HL-60 (cell line): ENCODE results near the gene A4GALT.

Experiments
- DNase-seq, 2 experiments: peaks; one replicate each; pipeline ENCODE4 v3.0.0-alpha.2; 2010 to 2020; ENCODE audit warnings: low read depth in 1 of 2, low spot score in 1 of 2
- H3K27ac ChIP-seq: fragments of 250-450 bp; sonication (Bioruptor Pico); replicated peaks from 2 replicates; pipeline ENCODE4 v1.5.1; 2020; ENCODE audit warnings: mild to moderate bottlenecking, moderate library complexity
- H3K27me3 ChIP-seq: fragments of 250-450 bp; sonication (Bioruptor Pico); 2 replicates; pipeline ENCODE4 v1.5.1; 2021; ENCODE audit warnings: mild to moderate bottlenecking, moderate library complexity; ENCODE audit not compliant: insufficient read depth, poor library complexity, severe bottlenecking
- H3K4me3 ChIP-seq: replicated peaks from 2 replicates; pipeline ENCODE4 v1.5.1; 2011; ENCODE audit warnings: mild to moderate bottlenecking, control low read depth, low read length; ENCODE audit not compliant: insufficient read depth
- CTCF ChIP-seq: IDR thresholded peaks from one replicate; pipeline ENCODE4 v1.5.1; 2011; ENCODE audit warnings: low read length, control low read depth, inconsistent platforms; ENCODE audit not compliant: insufficient read depth
- GABPA ChIP-seq: IDR thresholded peaks from 2 replicates; pipeline ENCODE4 v1.6.1; 2012; ENCODE audit warnings: low read depth
- POLR2AphosphoS5 ChIP-seq: IDR thresholded peaks from 2 replicates; pipeline ENCODE4 v1.6.1; 2012; ENCODE audit warnings: low read depth
- SPI1 ChIP-seq: IDR thresholded peaks from 2 replicates; pipeline ENCODE4 v1.6.1; 2012; ENCODE audit warnings: low read depth, mild to moderate bottlenecking, borderline replicate concordance
- TF ChIP-seq, protein P1 (sequence below): IDR thresholded peaks from 2 replicates; pipeline ENCODE4 v1.6.1; 2012; ENCODE audit warnings: low read depth; ENCODE audit not compliant: insufficient replicate concordance

Gene A4GALT

DNA sequence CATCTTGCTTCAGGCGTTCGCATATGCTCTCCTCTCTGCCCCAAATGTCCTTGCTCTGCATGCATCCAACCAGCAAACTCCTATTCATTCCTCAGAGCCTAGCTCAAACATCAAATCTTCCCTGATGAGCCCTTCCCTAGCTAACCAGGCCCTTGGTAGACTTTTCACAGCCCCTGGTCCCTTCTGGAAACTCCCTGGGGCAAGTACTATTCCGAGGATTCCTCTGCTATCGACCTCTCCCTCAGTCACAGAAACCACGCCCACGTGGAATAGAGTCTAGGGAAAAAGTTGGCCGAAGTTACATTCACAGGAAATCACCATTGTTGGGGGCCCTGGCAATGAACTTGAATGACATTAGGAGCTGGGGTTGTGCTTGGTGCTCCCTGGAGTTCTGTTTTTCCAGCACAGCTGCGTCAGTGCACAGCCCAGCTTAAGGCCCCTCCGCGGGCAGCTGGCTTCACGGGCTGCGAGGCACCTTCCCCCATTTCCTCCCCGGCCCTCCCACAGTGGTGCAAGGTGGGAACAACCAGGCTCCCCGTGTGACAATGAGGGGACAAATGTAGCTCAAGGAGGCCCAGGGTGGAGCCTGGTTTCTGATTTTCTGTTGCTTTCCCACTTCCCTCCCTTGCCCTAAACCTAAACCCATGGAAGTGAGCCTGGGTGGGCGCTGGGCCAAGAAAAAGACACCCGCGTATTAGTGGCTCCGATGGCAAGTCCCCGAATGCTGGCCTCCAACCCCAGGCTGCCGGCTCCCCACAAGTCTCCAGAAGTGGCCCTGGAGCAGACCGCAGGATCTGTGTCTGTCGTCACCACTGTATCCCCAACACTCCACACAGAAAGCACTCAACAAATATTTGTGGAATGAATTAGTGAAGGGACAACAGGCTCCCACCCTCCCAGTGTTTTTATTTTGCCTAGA is 76.0 kb downstream of the A4GALT start:
- no peak overlapping the region for H3K27ac ChIP-seq
- no peak overlapping the region for H3K4me3 ChIP-seq
- no peak; the same call in 1 of the 2 replicates for TF ChIP-seq POLR2AphosphoS5
- TF ChIP-seq, protein P1, sequence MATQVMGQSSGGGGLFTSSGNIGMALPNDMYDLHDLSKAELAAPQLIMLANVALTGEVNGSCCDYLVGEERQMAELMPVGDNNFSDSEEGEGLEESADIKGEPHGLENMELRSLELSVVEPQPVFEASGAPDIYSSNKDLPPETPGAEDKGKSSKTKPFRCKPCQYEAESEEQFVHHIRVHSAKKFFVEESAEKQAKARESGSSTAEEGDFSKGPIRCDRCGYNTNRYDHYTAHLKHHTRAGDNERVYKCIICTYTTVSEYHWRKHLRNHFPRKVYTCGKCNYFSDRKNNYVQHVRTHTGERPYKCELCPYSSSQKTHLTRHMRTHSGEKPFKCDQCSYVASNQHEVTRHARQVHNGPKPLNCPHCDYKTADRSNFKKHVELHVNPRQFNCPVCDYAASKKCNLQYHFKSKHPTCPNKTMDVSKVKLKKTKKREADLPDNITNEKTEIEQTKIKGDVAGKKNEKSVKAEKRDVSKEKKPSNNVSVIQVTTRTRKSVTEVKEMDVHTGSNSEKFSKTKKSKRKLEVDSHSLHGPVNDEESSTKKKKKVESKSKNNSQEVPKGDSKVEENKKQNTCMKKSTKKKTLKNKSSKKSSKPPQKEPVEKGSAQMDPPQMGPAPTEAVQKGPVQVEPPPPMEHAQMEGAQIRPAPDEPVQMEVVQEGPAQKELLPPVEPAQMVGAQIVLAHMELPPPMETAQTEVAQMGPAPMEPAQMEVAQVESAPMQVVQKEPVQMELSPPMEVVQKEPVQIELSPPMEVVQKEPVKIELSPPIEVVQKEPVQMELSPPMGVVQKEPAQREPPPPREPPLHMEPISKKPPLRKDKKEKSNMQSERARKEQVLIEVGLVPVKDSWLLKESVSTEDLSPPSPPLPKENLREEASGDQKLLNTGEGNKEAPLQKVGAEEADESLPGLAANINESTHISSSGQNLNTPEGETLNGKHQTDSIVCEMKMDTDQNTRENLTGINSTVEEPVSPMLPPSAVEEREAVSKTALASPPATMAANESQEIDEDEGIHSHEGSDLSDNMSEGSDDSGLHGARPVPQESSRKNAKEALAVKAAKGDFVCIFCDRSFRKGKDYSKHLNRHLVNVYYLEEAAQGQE = no peak
- TF ChIP-seq SPI1 = no peak
- no peak for TF ChIP-seq CTCF
- TF ChIP-seq GABPA = no peak

DNA sequence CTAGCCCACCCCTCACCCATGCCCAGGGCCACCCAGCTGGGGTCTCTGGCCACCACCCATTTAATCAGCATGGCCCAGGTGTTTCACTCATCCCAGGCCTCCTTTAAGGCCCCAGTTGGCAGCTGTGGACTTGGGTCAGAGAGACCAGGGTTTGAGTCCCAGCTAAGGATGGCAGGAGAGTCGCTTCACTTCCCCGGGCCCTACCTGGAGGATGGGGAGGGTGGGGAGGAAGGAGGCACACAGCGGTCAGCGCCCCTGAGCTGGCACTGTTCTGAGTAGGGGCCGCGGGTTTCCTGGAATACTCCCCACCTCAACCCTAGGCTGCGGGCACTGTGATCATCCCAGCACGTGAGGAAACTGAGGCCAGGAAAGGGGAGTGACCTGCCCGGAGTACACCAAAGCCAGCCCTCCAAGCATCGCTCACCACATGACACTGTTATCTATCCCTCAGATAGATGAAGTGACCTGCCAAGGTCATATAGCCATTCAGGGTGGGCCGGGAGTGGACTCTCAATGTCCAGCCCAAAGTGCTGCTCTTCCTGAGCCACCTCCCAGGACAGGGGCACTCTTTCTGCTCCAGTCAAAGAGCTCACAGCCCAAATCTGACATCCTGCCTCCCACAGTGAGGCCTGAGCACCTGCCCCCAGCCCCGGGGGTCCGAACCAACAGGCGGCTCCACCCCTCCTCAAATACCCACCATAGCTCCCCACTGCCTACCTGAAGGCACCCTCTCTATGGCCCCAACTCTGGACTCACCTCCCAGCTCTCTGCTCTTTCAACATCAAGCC is 76.8 kb downstream of the A4GALT start:
- Histone ChIP-seq H3K4me3 (no peak overlapping the region), H3K27ac (peak overlapping the region; percentile 74), H3K27me3 (no peaks in the 10 kb centered on the region)
- DNase-seq = no peak
- TF ChIP-seq, protein P1 = no peak
- no peak for TF ChIP-seq POLR2AphosphoS5
- TF ChIP-seq CTCF = no peak
- no peak for TF ChIP-seq GABPA
- no peak for TF ChIP-seq SPI1

More for the DNA sequence above, 76.0 kb downstream of the A4GALT start:
- peak in 1 of 2 experiments; percentile 10 for DNase-seq
- no peaks in the 10 kb centered on the region for H3K27me3 ChIP-seq

DNA sequence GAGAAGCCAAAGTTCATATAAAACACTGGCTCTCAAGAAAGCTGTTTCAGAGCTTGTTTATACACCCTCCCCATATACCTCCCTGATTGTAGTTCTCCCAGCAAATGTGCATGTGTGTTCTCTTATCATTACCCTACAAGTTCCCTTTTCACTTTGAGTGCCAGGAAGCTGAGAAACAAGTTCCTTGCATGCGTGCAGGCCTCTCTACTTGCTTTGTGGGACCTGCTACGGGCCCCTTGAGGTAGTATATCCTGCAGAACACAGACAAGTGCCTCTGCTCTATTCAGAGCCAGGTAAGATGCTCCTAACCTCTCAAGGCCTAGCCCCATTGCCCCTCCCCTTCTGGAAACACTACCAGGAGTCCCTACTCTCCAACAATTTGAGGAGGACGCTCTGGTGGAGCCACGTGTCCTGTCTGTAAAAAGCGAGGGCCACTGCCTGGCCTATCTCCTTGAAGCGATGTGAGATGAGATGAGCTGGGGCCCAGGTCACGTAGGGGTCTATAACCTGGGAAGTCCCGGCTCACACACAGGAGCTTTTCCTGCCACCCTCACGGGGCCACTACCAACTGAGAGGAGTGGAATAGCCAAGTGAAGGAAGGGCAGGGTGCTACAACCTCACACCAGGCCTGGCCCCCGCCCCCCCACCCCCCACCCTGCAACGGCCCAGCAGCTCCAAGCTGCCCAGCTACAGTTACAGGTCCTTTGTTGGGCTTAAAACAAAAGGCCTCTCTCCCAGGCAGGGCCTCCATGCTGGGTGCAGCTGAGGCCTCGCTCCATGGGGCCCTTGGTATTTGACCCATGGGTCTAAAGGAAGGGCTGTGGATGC is 77.7 kb downstream of the A4GALT start:
- TF ChIP-seq CTCF (no peak), GABPA (no peak), POLR2AphosphoS5 (no peak), SPI1 (no peak; the same call in 1 of the 2 replicates)
- TF ChIP-seq, protein P1 = no peak
- H3K27ac ChIP-seq = peak overlapping the region; percentile 74

More for the DNA sequence above, 77.7 kb downstream of the A4GALT start:
- DNase-seq = peak in 1 of 2 experiments; percentile 82
- Histone ChIP-seq H3K27me3 (no peaks in the 10 kb centered on the region), H3K4me3 (no peak overlapping the region)
